Transverse colon (tissue), 4 donors: Measurements from ENCODE around the gene ATXN2.

Experiments
- EP300 ChIP-seq: sonication (generic); formaldehyde crosslinking; IDR thresholded peaks from one replicate; pipeline ENCODE4 v1.6.1; 2017; ENCODE audit warnings: antibody characterized with exemption, low read depth
- POLR2A ChIP-seq: fragments of 450-650 bp; IDR thresholded peaks from one replicate; pipeline ENCODE4 v1.6.1; 2016; ENCODE audit warnings: antibody characterized with exemption, mild to moderate bottlenecking, moderate library complexity
- POLR2AphosphoS5 ChIP-seq, 3 donors: sonication (generic); formaldehyde crosslinking; IDR thresholded peaks; one replicate each; pipeline ENCODE4 v1.6.1; 2016; ENCODE audit warnings: antibody characterized with exemption in 3 of 3
- TF ChIP-seq, protein P1 (sequence below), 5 experiments: fragments of 200-600 bp in 3 of 5; fragments of 450-650 bp in 2 of 5; sonication (generic) in 3 of 5; IDR thresholded peaks; 1 replicate in 2 of 5; 2 replicates in 3 of 5; pipeline ENCODE4 v1.5.1; 2016 to 2017; ENCODE audit warnings: antibody characterized with exemption in 5 of 5, inconsistent platforms in 3 of 5, mild to moderate bottlenecking in 2 of 5, moderate library complexity in 1 of 5

DNA sequence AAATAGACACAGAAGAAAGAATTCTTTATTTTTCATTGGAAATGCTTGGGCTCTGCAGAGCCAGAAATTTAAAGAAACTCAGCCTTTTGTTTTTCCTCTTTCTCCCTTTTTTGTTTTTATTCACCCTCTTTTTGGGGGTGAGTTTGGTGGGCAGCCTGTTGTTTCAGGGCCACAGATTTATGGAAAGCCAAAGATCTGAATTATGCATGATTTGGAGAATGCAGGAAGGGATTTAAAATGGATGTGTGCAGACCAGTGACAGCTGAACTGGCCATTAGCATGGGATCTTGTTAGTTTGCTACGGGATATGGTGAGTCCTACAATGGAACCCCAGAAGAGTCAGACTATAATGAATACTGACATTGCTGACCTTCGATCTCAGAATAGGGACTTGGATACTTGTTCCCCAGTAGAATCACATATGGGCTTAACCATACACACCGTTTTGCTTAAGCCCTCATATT lies 7.7 kb upstream of the ATXN2 start:
- TF ChIP-seq, protein P1, sequence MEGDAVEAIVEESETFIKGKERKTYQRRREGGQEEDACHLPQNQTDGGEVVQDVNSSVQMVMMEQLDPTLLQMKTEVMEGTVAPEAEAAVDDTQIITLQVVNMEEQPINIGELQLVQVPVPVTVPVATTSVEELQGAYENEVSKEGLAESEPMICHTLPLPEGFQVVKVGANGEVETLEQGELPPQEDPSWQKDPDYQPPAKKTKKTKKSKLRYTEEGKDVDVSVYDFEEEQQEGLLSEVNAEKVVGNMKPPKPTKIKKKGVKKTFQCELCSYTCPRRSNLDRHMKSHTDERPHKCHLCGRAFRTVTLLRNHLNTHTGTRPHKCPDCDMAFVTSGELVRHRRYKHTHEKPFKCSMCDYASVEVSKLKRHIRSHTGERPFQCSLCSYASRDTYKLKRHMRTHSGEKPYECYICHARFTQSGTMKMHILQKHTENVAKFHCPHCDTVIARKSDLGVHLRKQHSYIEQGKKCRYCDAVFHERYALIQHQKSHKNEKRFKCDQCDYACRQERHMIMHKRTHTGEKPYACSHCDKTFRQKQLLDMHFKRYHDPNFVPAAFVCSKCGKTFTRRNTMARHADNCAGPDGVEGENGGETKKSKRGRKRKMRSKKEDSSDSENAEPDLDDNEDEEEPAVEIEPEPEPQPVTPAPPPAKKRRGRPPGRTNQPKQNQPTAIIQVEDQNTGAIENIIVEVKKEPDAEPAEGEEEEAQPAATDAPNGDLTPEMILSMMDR (IDR thresholded peaks at IDR 0.05) = no peak
- no peak for TF ChIP-seq POLR2AphosphoS5 (IDR thresholded peaks at IDR 0.05)
- TF ChIP-seq POLR2A = no peak
- no peak for TF ChIP-seq EP300
